C4-2B (cell line): Measurements from ENCODE around the gene EPRS1.

Source experiments
- ZFX ChIP-seq: fragments of 450-650 bp; IDR thresholded peaks from 2 replicates; pipeline ENCODE4 v1.6.1; 2017
- TF ChIP-seq, protein P1 (sequence below): fragments of 450-650 bp; conservative IDR thresholded peaks from 2 replicates; pipeline ENCODE4 v1.5.1; 2017; ENCODE audit warnings: mild to moderate bottlenecking

DNA sequence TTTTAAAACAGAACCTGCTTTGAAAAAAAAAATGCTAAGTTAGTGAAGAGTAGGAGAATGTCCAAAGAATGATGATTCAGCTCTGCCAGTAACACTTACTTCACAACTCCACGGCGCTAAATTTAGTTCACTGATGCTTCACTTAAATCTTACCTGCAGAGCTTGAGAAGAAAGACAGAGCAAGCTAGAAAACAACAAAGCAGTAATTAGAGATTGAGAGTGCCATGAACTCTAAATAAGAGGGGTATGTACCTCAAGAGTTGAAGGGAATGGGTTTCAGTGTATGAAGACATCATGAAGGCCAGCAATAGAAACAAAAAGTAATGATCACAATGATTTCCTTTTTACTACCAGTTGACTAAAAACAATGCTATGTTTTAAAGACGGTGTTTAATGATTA is 32.8 kb downstream of the EPRS1 start:
- TF ChIP-seq, protein P1, sequence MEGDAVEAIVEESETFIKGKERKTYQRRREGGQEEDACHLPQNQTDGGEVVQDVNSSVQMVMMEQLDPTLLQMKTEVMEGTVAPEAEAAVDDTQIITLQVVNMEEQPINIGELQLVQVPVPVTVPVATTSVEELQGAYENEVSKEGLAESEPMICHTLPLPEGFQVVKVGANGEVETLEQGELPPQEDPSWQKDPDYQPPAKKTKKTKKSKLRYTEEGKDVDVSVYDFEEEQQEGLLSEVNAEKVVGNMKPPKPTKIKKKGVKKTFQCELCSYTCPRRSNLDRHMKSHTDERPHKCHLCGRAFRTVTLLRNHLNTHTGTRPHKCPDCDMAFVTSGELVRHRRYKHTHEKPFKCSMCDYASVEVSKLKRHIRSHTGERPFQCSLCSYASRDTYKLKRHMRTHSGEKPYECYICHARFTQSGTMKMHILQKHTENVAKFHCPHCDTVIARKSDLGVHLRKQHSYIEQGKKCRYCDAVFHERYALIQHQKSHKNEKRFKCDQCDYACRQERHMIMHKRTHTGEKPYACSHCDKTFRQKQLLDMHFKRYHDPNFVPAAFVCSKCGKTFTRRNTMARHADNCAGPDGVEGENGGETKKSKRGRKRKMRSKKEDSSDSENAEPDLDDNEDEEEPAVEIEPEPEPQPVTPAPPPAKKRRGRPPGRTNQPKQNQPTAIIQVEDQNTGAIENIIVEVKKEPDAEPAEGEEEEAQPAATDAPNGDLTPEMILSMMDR = no peak
- no peak for TF ChIP-seq ZFX
